Heart left ventricle (tissue), 16 donors: Measurements from ENCODE around the gene SAA4. TPM values are rescaled to one million over a fixed set of nuclear protein-coding genes. Genes with fewer than 3 reads are reported as not detected.
"Not testable (repeated sequence)": the region's sequence is repeated elsewhere in the genome, so short reads cannot be mapped to it uniquely, and the experiment has no call there.

Experiments
- ATAC-seq, 4 donors: fragments of 200-7000 bp; cut with Tn5 transposase; one replicate each; pipeline ENCODE4 v1.9.1; 2020 to 2022; ENCODE audit warnings: moderate library complexity in 4 of 4, mild to moderate bottlenecking in 3 of 4, moderate number of reproducible peaks in 1 of 4
- DNase-seq, 5 donors: peaks; one replicate each; pipeline ENCODE4 v3.0.0-alpha.2; 2020
- H3K27ac ChIP-seq, 12 donors: fragments of 200-600 bp; sonication (generic) in 4 of 12; one replicate each; pipeline versions ENCODE4 v1.5.0 to v1.8.0; 2016 to 2022; ENCODE audit warnings: mild to moderate bottlenecking in 2 of 12
- H3K27me3 ChIP-seq, 9 donors: fragments of 200-600 bp; sonication (generic) in 2 of 9; one replicate each; pipeline versions ENCODE4 v1.5.1 to v1.8.0; 2016 to 2022; ENCODE audit warnings: mild to moderate bottlenecking in 3 of 9
- H3K36me3 ChIP-seq, 9 donors: fragments of 200-600 bp; sonication (generic) in 2 of 9; one replicate each; pipeline versions ENCODE4 v1.5.0 to v1.8.0; 2018 to 2022; ENCODE audit warnings: mild to moderate bottlenecking in 2 of 9
- H3K4me1 ChIP-seq, 12 donors: fragments of 200-600 bp; sonication (generic) in 4 of 12; one replicate each; pipeline versions ENCODE4 v1.5.0 to v1.8.0; 2016 to 2022; ENCODE audit warnings: mild to moderate bottlenecking in 3 of 12
- H3K4me3 ChIP-seq, 12 donors: fragments of 200-600 bp; sonication (generic) in 4 of 12; one replicate each; pipeline versions ENCODE4 v1.5.0 to v1.8.0; 2017 to 2022; ENCODE audit warnings: mild to moderate bottlenecking in 9 of 12, moderate library complexity in 4 of 12
- H3K9me3 ChIP-seq, 12 donors: fragments of 200-600 bp; sonication (generic) in 4 of 12; one replicate each; pipeline versions ENCODE4 v1.5.0 to v1.8.0; 2016 to 2022; ENCODE audit warnings: mild to moderate bottlenecking in 1 of 12
- CTCF ChIP-seq, 12 donors: fragments of 200-600 bp; sonication (generic) in 4 of 12; IDR thresholded peaks; one replicate each; pipeline versions ENCODE4 v1.5.0 to v1.8.0; 2018 to 2022; ENCODE audit warnings: antibody characterized with exemption in 12 of 12, mild to moderate bottlenecking in 5 of 12
- POLR2A ChIP-seq, 2 donors: fragments of 450-650 bp; IDR thresholded peaks; one replicate each; pipeline ENCODE4 v1.6.1; 2017; ENCODE audit warnings: antibody characterized with exemption in 2 of 2, mild to moderate bottlenecking in 2 of 2, moderate library complexity in 2 of 2
- whole genome bisulfite sequencing, 4 donors: extraction: QIAGEN DNeasy Blood & Tissue Kit in 2 of 4; methylation state at CpG; one replicate each; pipeline versions ENCODE4 v1.1.5 to v1.1.7; 2013 to 2018; 5-methylcytosine and 5-hydroxymethylcytosine counted together
- intact Hi-C, 10 donors: fragments of 100-400 bp; cut with DNase I; formaldehyde crosslinking; loops; one replicate each; pipeline versions ENCODE4 v1.11.1 to v1.14.2; 2022
- polyA plus RNA-seq, 2 donors: library from polyadenylated mRNA; stranded (reverse); fragments of 200-250 nt; gene quantifications; one replicate each; pipeline ENCODE4 v1.2.3, GENCODE V29; 2013
- total RNA-seq, 9 donors: library from RNA; depleted of rRNA in 2 of 9; stranded (reverse); fragments of >200 nt in 2 of 9; fragmentation: NEBNext Ultra II Directional in 3 of 9; extraction: Animal tissue kit (Norgen Biotek cat#: 25700) in 3 of 9; gene quantifications; one replicate each; pipeline versions ENCODE4 v1.1.0 to v1.2.4, GENCODE V29; 2016 to 2023
- donor health status: ischemic (EF 13 %, LVEDD 7.1; RV severe dilation, severe dysfunction).
- donor health status: healthy with polysubstance abuse.
- donor health status: DM: no; HTN: yes; CAD: no.
- donor health status: DM: no; HTN: no; CAD: no.
- donor health status: ischemic (EF 25% LVEDD 6.9; RV normal size, moderate dysfunction).
- donor health status: ischemic (EF 25% LVEDD 5.7; RV mildly dilated, moderate dysfunction).
- donor health status: healthy.
- donor health status: DM: yes; HTN: yes; CAD: no.
- donor health status: ischemic (EF 35%, LVEDD 5.7; RV mildly dilated, moderate dysfunction).
- donor health status: nonischemic (EF 11% LVEDD 7.7; RV severe dilation, severe dysfunction).
- donor health status: DM: yes; HTN: yes; CAD: no.
- donor health status: PGD.
- donor health status: ischemic (EF 29% LVEDD 5.4; RV normal size, mild dysfunction).
- donor health status: nonischemic (EF 23%, LVEDD 6.1; RV moderate dilation, normal function).

The SAA4 gene
- total and polyA plus RNA-seq, 11 donors = not detected

GRCh38 chr11:18253233-18253632 is 16.6 kb upstream of the SAA4 start:
- WGBS, 4 donors = 77 to 88% (median 83%) methylated on average over 3 of the region's 3 CpGs
- no peak for DNase-seq
- intact Hi-C loops = no loop called here

GRCh38 chr11:18248561-18248960 is 12.0 kb upstream of the SAA4 start, which contains the start of gene SAA2:
Gene SAA2, minus strand, starts transcription at chr11:18248668. Its CDS starts 657 bp downstream, at chr11:18248011.
- TF ChIP-seq POLR2A (IDR thresholded peaks at IDR 0.05) (no peak), CTCF (IDR thresholded peaks at IDR 0.05) (no peak)
- no peak for DNase-seq
- WGBS, 4 donors = 45 to 56% (median 55%) methylated on average over 4 to 5 of the region's 5 CpGs
- Histone ChIP-seq H3K4me3 (no peak within 1 kb of the TSS), H3K27ac (no peak within 1 kb of the TSS), H3K9me3 (no peaks in the 10 kb centered on the region), H3K27me3 (peaks cover 0 to 2% (median 0%) of the 10 kb centered on the region in 9 donors), H3K36me3 (no peaks in the 10 kb centered on the region), H3K4me1 (no peaks in the 10 kb centered on the region)
- intact Hi-C loops = loop anchor here in 1 of 10 donors (10.0 kb wide), 1 partner anchor 486 kb away; no protein-coding TSS in a partner anchor
- ATAC-seq = no peak

More at GRCh38 chr11:18253233-18253632, 16.6 kb upstream of the SAA4 start:
- no peak overlapping the region for H3K27ac ChIP-seq
- TF ChIP-seq POLR2A (IDR thresholded peaks at IDR 0.05) = no peak
- TF ChIP-seq CTCF (IDR thresholded peaks at IDR 0.05) = no peak
- H3K4me3 ChIP-seq = no peak overlapping the region
- no peaks in the 10 kb centered on the region for H3K36me3 ChIP-seq
- ATAC-seq = no peak
- H3K9me3 ChIP-seq = no peaks in the 10 kb centered on the region
- H3K27me3 ChIP-seq = peaks cover 0 to 6% (median 0%) of the 10 kb centered on the region in 9 donors
- H3K4me1 ChIP-seq = no peaks in the 10 kb centered on the region

- H3K36me3 ChIP-seq, H3K4me1 ChIP-seq, DNase-seq, ATAC-seq, H3K27ac ChIP-seq, H3K9me3 ChIP-seq, H3K4me3 ChIP-seq, H3K27me3 ChIP-seq: not testable (repeated sequence)
- intact Hi-C loops = loop anchor here in 1 of 10 donors (10.0 kb wide), 1 partner anchor 488 kb away; no protein-coding TSS in a partner anchor
- WGBS, 4 donors = 11 to 74% (median 54%) methylated on average over 1 to 4 of the region's 6 CpGs
Observed at GRCh38 chr11:18247191-18247581, 10.6 kb upstream of the SAA4 start.

- peak in 1 of 4 donors; percentile 13 for ATAC-seq
- DNase-seq, H3K27me3 ChIP-seq, H3K4me1 ChIP-seq, H3K9me3 ChIP-seq, H3K36me3 ChIP-seq: not testable (repeated sequence)
- peak overlapping the region in 1 of 12 donors; percentile 66 for H3K27ac ChIP-seq
- intact Hi-C loops = loop anchor here in 1 of 10 donors (10.0 kb wide), 1 partner anchor 488 kb away; no protein-coding TSS in a partner anchor
- 75 to 86% (median 80%) methylated on average over 9 to 11 of the region's 11 CpGs for WGBS, 4 donors
- H3K4me3 ChIP-seq = peak overlapping the region in 1 of 12 donors; percentile 42
Observed at GRCh38 chr11:18246379-18247190, 10.0 kb upstream of the SAA4 start.

GRCh38 chr11:18245396-18245795 is 8.8 kb upstream of the SAA4 start:
- ATAC-seq (peak in 1 of 4 donors; percentile 27), DNase-seq (no peak)
- Histone ChIP-seq H3K36me3 (no peaks in the 10 kb centered on the region), H3K9me3 (no peaks in the 10 kb centered on the region), H3K27ac (no peak overlapping the region), H3K27me3 (peaks cover 0 to 5% (median 0%) of the 10 kb centered on the region in 9 donors), H3K4me3 (no peak overlapping the region), H3K4me1 (no peaks in the 10 kb centered on the region)
- intact Hi-C loops = loop anchor here in 1 of 10 donors (10.0 kb wide), 1 partner anchor 489 kb away; no protein-coding TSS in a partner anchor
- TF ChIP-seq POLR2A (IDR thresholded peaks at IDR 0.05) (no peak), CTCF (IDR thresholded peaks at IDR 0.05) (no peak)
- 61 to 65% (median 61%) methylated on average over 6 of the region's 6 CpGs for WGBS, 4 donors
